Measurements from ENCODE around the gene PRMT9.

The PRMT9 gene

GRCh38 chr4:147678796-147679549 is 5.0 kb downstream of the PRMT9 start:
- no peak for DNase-seq (ENCODE audit: low read depth in 2 of 2)

GRCh38 chr4:147678106-147678505 is 5.9 kb downstream of the PRMT9 start:
- no peak for DNase-seq (ENCODE audit: low read depth in 2 of 2)

- DNase-seq (ENCODE audit: low read depth in 2 of 2): no peak
Observed at GRCh38 chr4:147674496-147674895, 9.5 kb downstream of the PRMT9 start.

DNA sequence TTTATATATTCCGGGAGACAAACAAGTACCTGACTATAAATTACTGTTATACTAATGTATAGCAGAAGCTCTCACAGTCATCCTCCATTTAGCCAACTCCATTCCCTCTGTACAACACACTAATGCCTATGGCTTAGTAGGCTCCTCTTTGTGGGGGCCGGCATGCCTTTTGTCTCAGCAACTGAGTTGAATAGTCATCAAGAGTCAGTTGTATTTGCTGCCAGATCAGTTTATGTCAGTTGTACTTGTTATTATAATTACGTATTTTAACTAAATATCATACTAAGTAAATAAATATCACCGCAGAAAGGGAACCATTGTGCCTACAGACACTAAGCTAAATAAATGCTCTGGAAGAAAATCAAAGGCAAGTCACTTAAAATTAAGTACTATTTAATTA is 9.9 kb downstream of the PRMT9 start:
- no peak for DNase-seq (ENCODE audit: low read depth in 2 of 2)

- no peak for DNase-seq (ENCODE audit: low read depth in 2 of 2)
Observed at GRCh38 chr4:147658501-147658900, 25.5 kb downstream of the PRMT9 start.

GRCh38 chr4:147655639-147656038 is 28.3 kb downstream of the PRMT9 start:
- no peak for DNase-seq (ENCODE audit: low read depth in 2 of 2)

DNA sequence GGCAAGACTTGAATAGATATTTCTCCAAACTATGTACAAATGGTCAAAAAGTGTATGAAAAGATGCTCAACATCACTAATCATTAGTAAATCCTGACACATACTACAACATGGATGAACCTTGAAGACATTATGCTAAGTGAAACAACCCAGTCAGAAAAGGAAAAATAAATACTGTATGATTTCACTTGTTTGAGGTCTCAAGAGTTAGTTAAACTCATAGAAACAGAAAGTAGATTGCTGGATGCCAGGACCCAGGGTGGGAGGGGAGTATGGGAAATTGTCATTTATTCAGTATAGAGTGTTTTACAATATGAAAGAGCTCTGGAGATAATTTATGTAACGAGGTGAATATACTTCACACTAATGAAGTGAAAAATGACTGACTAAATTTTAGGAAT is 32.4 kb downstream of the PRMT9 start:
- DNase-seq (ENCODE audit: low read depth in 2 of 2): peak in 1 of 2 donors; percentile 1

- no peak for DNase-seq (ENCODE audit: low read depth in 2 of 2)
Observed at GRCh38 chr4:147648656-147649055, 35.3 kb downstream of the PRMT9 start.

GRCh38 chr4:147645099-147645498 is 38.9 kb downstream of the PRMT9 start:
- DNase-seq (ENCODE audit: low read depth in 2 of 2): no peak

DNA sequence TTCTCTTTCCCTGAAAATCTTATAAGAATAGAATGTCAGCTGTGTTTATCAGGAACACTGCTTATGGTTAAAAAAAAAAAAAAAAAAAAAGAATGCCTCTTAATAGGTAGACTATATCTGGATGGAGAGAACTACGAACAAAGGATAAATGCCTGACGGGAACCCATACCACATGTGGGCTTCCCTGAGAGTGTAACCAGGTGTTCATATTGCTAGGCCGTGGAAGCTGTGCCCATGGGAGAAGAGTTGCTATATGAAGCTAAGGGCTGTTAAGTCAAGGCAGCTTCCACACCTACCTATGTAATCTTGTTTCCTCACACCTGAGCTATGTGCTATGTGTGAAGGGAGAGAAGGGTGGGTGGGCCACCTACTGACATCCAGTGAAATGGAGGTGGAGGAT is 39.5 kb downstream of the PRMT9 start:
- no peak for DNase-seq (ENCODE audit: low read depth in 2 of 2)

DNA sequence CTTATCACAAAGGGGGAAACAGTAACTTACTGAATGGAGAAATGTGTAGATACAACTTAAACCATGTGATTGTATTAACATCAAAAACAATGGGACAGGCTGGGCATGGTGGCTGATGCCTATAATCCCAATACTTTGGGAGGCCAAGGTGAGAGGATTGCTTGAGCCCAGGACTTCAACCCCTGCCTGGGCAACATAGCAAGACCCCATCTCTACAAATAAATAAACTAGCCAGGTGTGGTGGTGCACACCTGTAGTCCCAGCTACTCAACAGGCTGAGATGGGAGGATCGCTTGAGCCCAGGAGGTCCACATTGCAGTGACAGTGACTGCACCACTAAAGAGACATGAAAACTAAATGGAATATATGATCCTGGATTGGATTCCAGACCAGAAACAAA is 40.3 kb downstream of the PRMT9 start:
- no peak for DNase-seq (ENCODE audit: low read depth in 2 of 2)

DNA sequence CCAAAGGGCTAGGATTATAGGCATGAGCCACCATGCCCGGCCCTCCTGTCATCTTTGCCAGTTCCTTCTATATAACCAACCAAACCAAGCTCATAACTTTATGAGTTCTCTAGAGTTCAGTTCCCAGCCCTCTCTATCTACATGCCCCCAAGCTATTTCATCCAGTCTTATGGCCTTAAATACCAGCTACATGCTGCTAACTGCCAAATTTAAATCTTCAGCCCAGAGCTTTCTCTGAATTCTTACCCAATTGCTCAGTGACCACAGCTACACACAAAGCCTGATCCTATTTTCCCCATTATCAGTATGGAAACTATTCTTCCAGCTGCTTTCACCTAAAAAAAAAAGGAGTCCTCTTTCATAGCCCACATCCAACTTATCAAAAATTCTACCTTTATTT is 43.6 kb downstream of the PRMT9 start:
- DNase-seq (ENCODE audit: low read depth in 2 of 2): no peak

GRCh38 chr4:147639388-147639787 is 44.6 kb downstream of the PRMT9 start:
- DNase-seq (ENCODE audit: low read depth in 2 of 2): no peak

- no peak for DNase-seq (ENCODE audit: low read depth in 2 of 2)
Observed at GRCh38 chr4:147638942-147639341, 45.0 kb downstream of the PRMT9 start.

- DNase-seq (ENCODE audit: low read depth in 2 of 2): no peak
Observed at GRCh38 chr4:147638365-147638764, 45.6 kb downstream of the PRMT9 start.

DNA sequence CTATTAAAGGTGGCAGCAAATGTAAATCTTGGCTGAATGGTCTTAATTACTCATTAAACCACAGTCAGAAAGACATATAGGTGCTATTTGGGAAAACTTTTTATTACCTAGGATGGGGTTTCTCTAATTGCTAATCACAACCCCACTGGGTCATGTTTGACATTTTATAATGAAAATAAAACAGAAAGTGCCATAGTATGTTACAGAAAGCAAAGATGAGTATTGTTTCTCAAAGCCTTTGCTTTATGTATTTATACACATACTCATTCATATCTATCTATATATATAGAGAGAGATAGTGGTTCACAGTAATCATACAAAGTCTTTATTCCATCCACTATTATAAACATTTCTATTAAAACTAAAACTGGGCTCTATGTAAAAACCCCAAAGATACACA is 48.6 kb downstream of the PRMT9 start:
- DNase-seq (ENCODE audit: low read depth in 2 of 2): no peak

GRCh38 chr4:147633643-147634042 is 50.3 kb downstream of the PRMT9 start:
- no peak for DNase-seq (ENCODE audit: low read depth in 2 of 2)

DNA sequence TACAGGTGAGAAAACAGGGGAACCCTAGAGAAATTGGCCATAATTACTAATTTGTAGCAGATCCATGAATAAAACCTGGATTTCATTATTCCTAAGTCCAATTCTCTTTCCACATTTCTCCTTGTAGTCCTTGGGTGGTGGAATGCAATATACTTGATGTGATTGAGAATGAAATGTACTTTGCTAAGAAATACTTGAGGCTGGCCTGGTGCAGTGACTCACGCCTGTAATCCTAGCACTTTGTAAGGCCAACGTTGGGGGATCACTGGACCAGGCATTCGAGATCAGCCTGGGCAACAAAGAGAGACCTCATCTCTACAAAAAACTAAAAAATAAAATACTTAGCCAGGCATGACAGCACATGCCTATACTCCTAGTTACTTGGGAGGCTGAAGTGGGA is 50.9 kb downstream of the PRMT9 start:
- no peak for DNase-seq (ENCODE audit: low read depth in 2 of 2)

DNA sequence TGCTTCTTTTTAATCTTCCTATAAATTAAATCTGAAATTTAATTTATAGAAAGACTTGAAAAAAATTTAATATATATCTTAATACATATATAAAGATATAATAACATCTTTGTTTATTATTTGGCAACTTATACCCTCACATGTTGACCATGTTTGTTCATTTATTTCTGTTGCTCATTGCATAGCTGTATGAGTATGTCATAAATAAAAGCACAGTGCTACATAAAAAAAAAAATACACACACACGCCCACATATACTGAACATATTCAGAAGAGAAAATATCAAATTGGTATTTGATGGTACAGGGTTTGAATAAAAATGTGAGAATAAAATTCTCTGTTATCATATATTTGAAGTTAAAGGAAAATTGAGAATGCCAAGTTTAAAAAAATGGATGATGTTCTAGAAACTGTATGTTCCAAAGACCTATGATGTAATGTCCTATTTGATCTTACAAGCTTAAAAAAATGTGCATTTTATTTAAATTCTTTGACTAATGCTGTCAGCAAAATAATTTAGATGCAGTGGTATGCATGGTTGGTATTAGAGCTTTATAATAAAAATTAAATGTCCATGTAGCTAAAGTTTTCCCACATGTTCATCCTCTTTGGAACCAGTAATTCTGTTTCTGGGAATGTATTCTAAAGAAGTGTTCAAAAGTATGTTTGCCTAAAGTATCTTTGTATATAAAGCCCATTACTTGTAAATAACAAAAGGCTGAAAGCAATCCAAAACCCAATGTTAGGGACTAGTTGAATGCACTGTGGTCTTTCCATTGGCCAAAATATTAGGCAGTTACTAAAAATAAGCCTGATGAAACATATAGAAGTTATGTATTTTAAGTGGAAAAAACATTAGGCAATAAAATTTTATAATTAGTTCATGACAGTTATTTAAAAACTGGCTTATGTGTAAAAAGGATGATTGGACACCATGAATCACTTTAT is 53.9 kb downstream of the PRMT9 start:
- DNase-seq (ENCODE audit: low read depth in 2 of 2): no peak

DNA sequence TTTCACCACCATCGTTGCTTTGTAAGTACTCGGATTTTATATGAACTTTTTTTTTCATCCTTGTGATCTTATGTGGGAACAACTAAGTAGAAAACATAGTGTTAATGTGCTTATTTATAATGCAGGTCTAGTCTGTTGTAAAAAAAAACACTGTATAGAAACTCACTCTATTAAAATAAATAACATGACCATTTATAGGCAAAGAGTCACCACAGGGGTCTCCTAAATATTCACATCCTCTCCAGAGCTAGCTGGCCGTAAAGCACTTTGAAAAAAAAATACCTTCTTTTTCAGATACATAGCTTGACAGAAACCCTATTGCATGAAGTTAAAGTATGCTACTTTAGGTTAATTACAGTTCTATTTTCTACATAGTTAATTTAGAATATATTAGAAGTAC is 55.5 kb downstream of the PRMT9 start:
- no peak for DNase-seq (ENCODE audit: low read depth in 2 of 2)

DNA sequence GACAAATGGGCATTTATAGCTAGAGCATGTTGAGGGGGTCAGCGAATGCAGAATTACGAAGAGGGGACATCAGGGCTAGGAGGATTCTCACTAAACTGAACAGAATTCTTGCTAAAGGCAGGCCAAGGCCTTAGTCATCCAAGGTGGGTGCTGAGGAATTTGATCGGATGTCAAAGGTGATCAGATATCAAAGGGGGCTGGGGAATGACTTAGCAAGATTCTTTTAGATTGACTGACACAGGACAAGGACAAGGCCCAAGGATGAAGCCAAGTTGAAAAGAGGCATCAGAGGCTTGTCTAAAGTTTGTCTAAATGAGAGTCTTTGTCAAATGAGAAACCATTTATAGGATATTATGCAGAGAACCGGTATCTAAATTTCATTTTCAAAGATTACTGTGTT is 57.1 kb downstream of the PRMT9 start:
- no peak for DNase-seq (ENCODE audit: low read depth in 2 of 2)

DNA sequence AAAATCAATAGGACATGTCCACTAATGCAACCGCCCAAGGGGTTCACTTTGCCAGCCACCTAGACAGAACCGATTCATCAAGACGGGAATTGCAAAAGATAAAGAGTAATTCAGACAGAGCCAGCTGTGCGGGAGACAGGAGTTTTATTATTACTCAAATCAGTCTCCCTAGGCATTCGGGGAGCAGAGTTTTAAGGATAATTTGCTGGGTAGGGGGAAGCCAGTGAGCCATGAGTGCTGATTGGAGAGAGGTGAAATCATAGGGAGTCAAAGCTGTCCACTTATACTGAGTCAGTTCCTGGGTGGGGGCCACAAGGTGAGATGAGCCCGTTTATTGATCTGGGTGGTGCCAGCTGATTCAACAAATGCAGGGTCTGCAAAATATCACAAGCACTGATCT is 58.2 kb downstream of the PRMT9 start:
- DNase-seq (ENCODE audit: low read depth in 2 of 2): no peak

DNA sequence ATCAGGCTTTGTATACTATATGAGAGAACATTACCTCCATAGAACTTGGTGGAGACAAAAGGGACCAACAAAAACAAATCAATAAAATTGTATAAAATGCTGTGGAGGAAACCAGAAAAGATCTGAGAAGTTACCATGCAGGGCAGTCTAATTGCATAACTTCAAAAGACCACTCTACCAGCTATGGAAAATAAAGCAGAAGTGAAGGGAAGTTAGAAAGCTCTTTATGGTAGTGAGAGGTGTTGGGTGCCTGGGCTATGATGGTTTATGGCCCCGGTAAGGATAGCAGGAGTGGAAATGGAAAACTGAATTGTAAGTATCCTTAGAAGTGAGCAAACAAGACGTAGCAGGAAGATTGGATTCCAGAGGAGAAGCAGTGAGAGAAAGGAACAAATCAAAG is 63.6 kb downstream of the PRMT9 start:
- no peak for DNase-seq (ENCODE audit: low read depth in 2 of 2)
